Germinal center (tissue), 1 donor: ENCODE measurements around the gene CBFA2T2.
"Not testable (repeated sequence)": the region's sequence is repeated elsewhere in the genome, so short reads cannot be mapped to it uniquely, and the experiment has no call there.

Source experiments
- DNase-seq: peaks from one replicate; pipeline ENCODE4 v3.0.0; 2012; ENCODE audit warnings: mixed read lengths, low spot score

Gene CBFA2T2

GRCh38 chr20:33698966-33699365 lies 209.1 kb downstream of the CBFA2T2 start:
- DNase-seq: not testable (repeated sequence)
